ENCODE results near the gene IKZF1.

The IKZF1 gene

GRCh38 chr7:50283731-50284130 is 20.8 kb upstream of the IKZF1 start:
- DNase-seq (ENCODE audit: low read depth, low spot score), result no peak

GRCh38 chr7:50284296-50284695 is 20.2 kb upstream of the IKZF1 start:
- DNase-seq (ENCODE audit: low read depth, low spot score), result no peak

GRCh38 chr7:50285269-50285668 is 19.2 kb upstream of the IKZF1 start:
- DNase-seq (ENCODE audit: low read depth, low spot score), result no peak

- DNase-seq (ENCODE audit: low read depth, low spot score), result no peak
Observed at GRCh38 chr7:50287129-50287528, 17.4 kb upstream of the IKZF1 start.

- no peak for DNase-seq (ENCODE audit: low read depth, low spot score)
Observed at GRCh38 chr7:50292165-50292757, 12.3 kb upstream of the IKZF1 start.

GRCh38 chr7:50292763-50293162 is 11.8 kb upstream of the IKZF1 start:
- DNase-seq (ENCODE audit: low read depth, low spot score), result no peak

- DNase-seq (ENCODE audit: low read depth, low spot score), result no peak
Observed at GRCh38 chr7:50293509-50294179, 10.9 kb upstream of the IKZF1 start.

- no peak for DNase-seq (ENCODE audit: low read depth, low spot score)
Observed at GRCh38 chr7:50295133-50295532, 9.4 kb upstream of the IKZF1 start.

GRCh38 chr7:50296799-50297198 is 7.7 kb upstream of the IKZF1 start:
- DNase-seq (ENCODE audit: low read depth, low spot score), result no peak

- no peak for DNase-seq (ENCODE audit: low read depth, low spot score)
Observed at GRCh38 chr7:50298811-50299562, 5.5 kb upstream of the IKZF1 start.

GRCh38 chr7:50300336-50300735 is 4.2 kb upstream of the IKZF1 start:
- no peak for DNase-seq (ENCODE audit: low read depth, low spot score)

- no peak for DNase-seq (ENCODE audit: low read depth, low spot score)
Observed at GRCh38 chr7:50302486-50303334, 1.8 kb upstream of the IKZF1 start.

GRCh38 chr7:50303335-50304128 is 984 bp upstream of the IKZF1 start:
- no peak for DNase-seq (ENCODE audit: low read depth, low spot score)

- DNase-seq (ENCODE audit: low read depth, low spot score), result no peak
Observed at GRCh38 chr7:50304911-50305582, 531 bp downstream of the IKZF1 start.

GRCh38 chr7:50305583-50306493 is 1.3 kb downstream of the IKZF1 start:
- DNase-seq (ENCODE audit: low read depth, low spot score), result no peak

- DNase-seq (ENCODE audit: low read depth, low spot score), result no peak
Observed at GRCh38 chr7:50306494-50307367, 2.2 kb downstream of the IKZF1 start.

GRCh38 chr7:50307368-50308032 is 3.0 kb downstream of the IKZF1 start:
- peak; percentile 26 for DNase-seq (ENCODE audit: low read depth, low spot score)

- DNase-seq (ENCODE audit: low read depth, low spot score), result no peak
Observed at GRCh38 chr7:50308203-50308531, 3.7 kb downstream of the IKZF1 start.
